Measurements from ENCODE around the gene SMIM35.
"Not testable (repeated sequence)": the region's sequence is repeated elsewhere in the genome, so short reads cannot be mapped to it uniquely, and the experiment has no call there.

The SMIM35 gene

GRCh38 chr11:118017631-118018315 lies 69.0 kb downstream of the SMIM35 start:
- no peak for DNase-seq

- DNase-seq = no peak
These were observed 69.7 kb downstream of the SMIM35 start for GRCh38 chr11:118017111-118017510.

- no peak for DNase-seq
These were observed 70.7 kb downstream of the SMIM35 start for GRCh38 chr11:118016104-118016503.

- DNase-seq = no peak
These were observed 71.3 kb downstream of the SMIM35 start for GRCh38 chr11:118015385-118015841.

- DNase-seq = no peak
These were observed 72.7 kb downstream of the SMIM35 start for GRCh38 chr11:118014022-118014421.

GRCh38 chr11:118012083-118012669 lies 74.6 kb downstream of the SMIM35 start:
- no peak for DNase-seq

- no peak for DNase-seq
These were observed 75.9 kb downstream of the SMIM35 start for GRCh38 chr11:118010738-118011461.

- DNase-seq = no peak
These were observed 76.7 kb downstream of the SMIM35 start for GRCh38 chr11:118009864-118010737.

GRCh38 chr11:118008271-118008911 lies 78.4 kb downstream of the SMIM35 start:
- DNase-seq = no peak

GRCh38 chr11:118007563-118008270 lies 79.0 kb downstream of the SMIM35 start:
- DNase-seq = not testable (repeated sequence)

- DNase-seq = no peak
These were observed 79.7 kb downstream of the SMIM35 start for GRCh38 chr11:118007040-118007439.

- DNase-seq = no peak
These were observed 80.6 kb downstream of the SMIM35 start for GRCh38 chr11:118006153-118006534.

GRCh38 chr11:118005224-118006152 lies 81.3 kb downstream of the SMIM35 start:
- DNase-seq = no peak

GRCh38 chr11:118004543-118005223 lies 82.1 kb downstream of the SMIM35 start:
- no peak for DNase-seq

GRCh38 chr11:118003456-118003855 lies 83.3 kb downstream of the SMIM35 start:
- DNase-seq = no peak

GRCh38 chr11:118002541-118003423 lies 84.0 kb downstream of the SMIM35 start:
- no peak for DNase-seq

- no peak for DNase-seq
These were observed 84.7 kb downstream of the SMIM35 start for GRCh38 chr11:118002010-118002540.

GRCh38 chr11:118001494-118001971 lies 85.2 kb downstream of the SMIM35 start:
- DNase-seq = no peak

- no peak for DNase-seq
These were observed 85.9 kb downstream of the SMIM35 start for GRCh38 chr11:118000850-118001228.

Data from NCI-H748 treated with DMSO at 0.1 percent for 48 hours (cell line).